ENCODE results near the gene PPP2R2C. TPM values are rescaled to one million over a fixed set of nuclear protein-coding genes. Genes with fewer than 3 reads are reported as not detected.

PPP2R2C gene
- total RNA-seq, 1 experiment from 2014 or later, result 9.5 TPM

- no peaks in the 10 kb centered on the region for H3K36me3 ChIP-seq (ENCODE audit: low read depth, low read length)
- BruUV-seq (replicated peaks), result no TSS peak
- CTCF ChIA-PET, result no interaction called here
Measured at GRCh38 chr4:6402566-6403399, 69.6 kb downstream of the PPP2R2C start.

DNA sequence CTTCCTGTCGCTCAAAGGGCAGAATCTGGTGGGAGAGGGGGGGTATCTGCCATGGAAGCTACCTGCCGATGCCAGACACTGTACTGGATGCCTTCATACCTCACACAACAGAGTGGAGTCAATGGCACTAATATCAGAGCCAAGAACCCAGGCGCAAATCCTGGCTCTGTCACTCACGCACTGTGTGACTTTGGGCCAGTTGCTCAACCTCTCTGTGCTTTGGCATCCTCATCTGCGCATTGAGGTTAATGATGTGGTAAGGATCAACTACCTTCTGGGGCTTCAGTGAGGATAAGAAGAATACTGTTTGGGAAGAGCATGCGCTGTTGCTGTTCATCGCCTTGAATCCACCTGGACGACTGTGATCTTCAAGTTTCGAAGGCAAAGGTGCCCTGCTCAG is 70.6 kb downstream of the PPP2R2C start:
- ATAC-seq (no peak), DNase-seq (no peak)
- Histone ChIP-seq H4K20me1 (ENCODE audit: low read length) (no peaks in the 10 kb centered on the region), H3F3A (ENCODE audit: low read length, unreplicated experiment) (no peaks in the 10 kb centered on the region), H3K4me3 (ENCODE audit: low read length) (no peak overlapping the region), H3K36me3 (ENCODE audit: low read depth, low read length) (no peaks in the 10 kb centered on the region), H3K4me1 (ENCODE audit: insufficient read depth, low read length) (no peaks in the 10 kb centered on the region), H3K9me2 (replicated peaks; ENCODE audit: low read length) (no peaks in the 10 kb centered on the region), H3K4me2 (ENCODE audit: low read length) (no peak overlapping the region), H3K79me2 (ENCODE audit: low read length) (no peaks in the 10 kb centered on the region), H2AFZ (ENCODE audit: low read length) (no peak overlapping the region), H3K9ac (ENCODE audit: low read length) (no peak overlapping the region), H3K9me3 (ENCODE audit: low read length) (no peaks in the 10 kb centered on the region), H3K27me3 (ENCODE audit: low read length) (no peaks in the 10 kb centered on the region), H3K27ac (ENCODE audit: low read length) (no peak overlapping the region)
- intact Hi-C loops (cut with micrococcal nuclease), result no loop called here
- ChIA-PET CTCF (no interaction called here), POLR2A (ENCODE audit: unreplicated experiment) (no interaction called here)
- BruUV-seq (replicated peaks), result no TSS peak
- TF ChIP-seq EZH2 (IDR thresholded peaks at IDR 0.05; ENCODE audit: low read length, unreplicated experiment) (no peak), EZH2phosphoT487 (IDR thresholded peaks at IDR 0.05; ENCODE audit: borderline replicate concordance, low read length) (no peak), CTCF (conservative IDR thresholded peaks at IDR 0.05; ENCODE audit: low read depth, low read length) (no peak)

More at GRCh38 chr4:6402566-6403399, 69.6 kb downstream of the PPP2R2C start:
- POLR2A ChIA-PET (ENCODE audit: unreplicated experiment), result no interaction called here
- H2AFZ ChIP-seq (ENCODE audit: low read length), result no peak overlapping the region
- ATAC-seq (no peak), DNase-seq (no peak)
- no peaks in the 10 kb centered on the region for H3K27me3 ChIP-seq (ENCODE audit: low read length)
- H3K9me3 ChIP-seq (ENCODE audit: low read length), result no peaks in the 10 kb centered on the region
- no peaks in the 10 kb centered on the region for H4K20me1 ChIP-seq (ENCODE audit: low read length)
- no peak overlapping the region for H3K4me3 ChIP-seq (ENCODE audit: low read length)
- H3K4me1 ChIP-seq (ENCODE audit: insufficient read depth, low read length), result no peaks in the 10 kb centered on the region
- H3K79me2 ChIP-seq (ENCODE audit: low read length), result no peaks in the 10 kb centered on the region
- no peak overlapping the region for H3K9ac ChIP-seq (ENCODE audit: low read length)
- H3F3A ChIP-seq (ENCODE audit: low read length, unreplicated experiment), result no peaks in the 10 kb centered on the region
- H3K9me2 ChIP-seq (replicated peaks; ENCODE audit: low read length), result no peaks in the 10 kb centered on the region
- TF ChIP-seq EZH2phosphoT487 (IDR thresholded peaks at IDR 0.05; ENCODE audit: borderline replicate concordance, low read length) (no peak), EZH2 (IDR thresholded peaks at IDR 0.05; ENCODE audit: low read length, unreplicated experiment) (no peak), CTCF (conservative IDR thresholded peaks at IDR 0.05; ENCODE audit: low read depth, low read length) (no peak)
- H3K4me2 ChIP-seq (ENCODE audit: low read length), result no peak overlapping the region
- H3K27ac ChIP-seq (ENCODE audit: low read length), result no peak overlapping the region
- intact Hi-C loops (cut with micrococcal nuclease), result no loop called here

- no TSS peak for BruUV-seq (replicated peaks)
- POLR2A ChIA-PET (ENCODE audit: unreplicated experiment), result no interaction called here
- CTCF ChIA-PET, result no interaction called here
- ATAC-seq (no peak), DNase-seq (no peak)
- Histone ChIP-seq H3K79me2 (ENCODE audit: low read length) (no peaks in the 10 kb centered on the region), H3K4me1 (ENCODE audit: insufficient read depth, low read length) (peaks cover 4% of the 10 kb centered on the region; the same call in 1 of the 2 replicates), H3K4me2 (ENCODE audit: low read length) (no peak overlapping the region), H3F3A (ENCODE audit: low read length, unreplicated experiment) (no peaks in the 10 kb centered on the region), H3K27me3 (ENCODE audit: low read length) (no peaks in the 10 kb centered on the region), H3K27ac (ENCODE audit: low read length) (no peak overlapping the region), H3K4me3 (ENCODE audit: low read length) (no peak overlapping the region), H3K36me3 (ENCODE audit: low read depth, low read length) (no peaks in the 10 kb centered on the region), H3K9ac (ENCODE audit: low read length) (no peak overlapping the region), H2AFZ (ENCODE audit: low read length) (no peak overlapping the region), H3K9me2 (replicated peaks; ENCODE audit: low read length) (no peaks in the 10 kb centered on the region), H4K20me1 (ENCODE audit: low read length) (no peaks in the 10 kb centered on the region), H3K9me3 (ENCODE audit: low read length) (no peaks in the 10 kb centered on the region)
- TF ChIP-seq EZH2phosphoT487 (IDR thresholded peaks at IDR 0.05; ENCODE audit: borderline replicate concordance, low read length) (no peak), CTCF (conservative IDR thresholded peaks at IDR 0.05; ENCODE audit: low read depth, low read length) (no peak), EZH2 (IDR thresholded peaks at IDR 0.05; ENCODE audit: low read length, unreplicated experiment) (no peak)
- intact Hi-C loops (cut with micrococcal nuclease), result no loop called here
Measured at GRCh38 chr4:6396696-6397236, 75.6 kb downstream of the PPP2R2C start.

Data from PC-3 (cell line).